K562 (cell line): ENCODE results near the gene ZNF776. TPM values are rescaled to one million over a fixed set of nuclear protein-coding genes. Genes with fewer than 3 reads are reported as not detected.
A peak's percentile ranks its signal among the peaks of the same experiment; 100 is the strongest.

Experiments used
- ATAC-seq: fragments of 200-7000 bp; cut with Tn5 transposase; 3 replicates; pipeline ENCODE4 v1.9.1; 2020; ENCODE audit warnings: moderate library complexity
- BruUV-seq: library from RNA; stranded (reverse); fragments of 400-500 nt; replicated peaks from 2 replicates; lab custom pipeline; 2021; lab: Mats Ljungman, UMichigan
- CTCF ChIA-PET: fragments of 300-600 bp; formaldehyde crosslinking; extraction: SDS; loops from one replicate; lab custom pipeline; 2021; ENCODE audit warnings: low intra/inter-chr PET ratio; lab: Yijun Ruan, JAX
- POLR2A ChIA-PET: fragments of 300-600, 350-650 bp; sonication (Branson Sonifier 250); formaldehyde crosslinking; extraction: SDS; loops from one replicate; lab custom pipeline; 2021; ENCODE audit warnings: antibody characterized with exemption, inconsistent platforms; lab: Yijun Ruan, JAX
- DNase-seq, 4 experiments: peaks; one replicate each; pipeline versions ENCODE4 v3.0.0 to v3.0.0-alpha.2; 2011 to 2018; ENCODE audit warnings: low spot score in 3 of 4, mixed read lengths in 3 of 4; ENCODE audit errors: extremely low read depth in 1 of 4
- FAIRE-seq: peaks from 2 replicates; lab custom pipeline; 2011; peaks lifted over from hg19 to GRCh38; lab: Jason Lieb, UNC
- H2AFZ ChIP-seq: 2 replicates; pipeline ENCODE4 v1.6.0; 2011; ENCODE audit warnings: low read depth, low read length, control low read depth, inconsistent platforms
- H3K27ac ChIP-seq: fragments of 200-600 bp; 3 replicates; pipeline ENCODE4 v1.8.0; 2011; ENCODE audit warnings: low read depth, mild to moderate bottlenecking, control low read depth, inconsistent platforms, low read length, moderate library complexity, mixed read lengths; ENCODE audit errors: extremely low read depth
- H3K27me3 ChIP-seq, 2 experiments: fragments of 300-600 bp in 1 of 2; 2 replicates in 1 of 2; 3 replicates in 1 of 2; pipeline versions ENCODE4 v1.6.0 to v1.8.0; 2011; ENCODE audit warnings: inconsistent platforms in 2 of 2, low read length in 2 of 2, mild to moderate bottlenecking in 1 of 2, mixed read lengths in 1 of 2, moderate library complexity in 1 of 2; ENCODE audit not compliant: control insufficient read depth in 2 of 2, insufficient read depth in 2 of 2
- H3K36me3 ChIP-seq: fragments of 300-600 bp; 3 replicates; pipeline ENCODE4 v1.8.0; 2011; ENCODE audit warnings: mild to moderate bottlenecking, low read length, inconsistent platforms; ENCODE audit not compliant: control insufficient read depth, insufficient read depth
- H3K4me1 ChIP-seq, 2 experiments: fragments of 200-600 bp in 1 of 2; replicated peaks in 1 of 2; 2 replicates in 1 of 2; 3 replicates in 1 of 2; pipeline versions ENCODE4 v1.5.1 to v1.8.0; 2011; ENCODE audit warnings: inconsistent platforms in 2 of 2, low read length in 2 of 2, mild to moderate bottlenecking in 1 of 2, mixed read lengths in 1 of 2, moderate library complexity in 1 of 2; ENCODE audit not compliant: control insufficient read depth in 2 of 2, insufficient read depth in 2 of 2
- H3K4me2 ChIP-seq: 2 replicates; pipeline ENCODE4 v1.6.1; 2011; ENCODE audit warnings: low read length, control low read depth, inconsistent platforms, mixed read lengths; ENCODE audit not compliant: insufficient read depth
- H3K4me3 ChIP-seq: fragments of 200-600 bp; sonication (generic), shearing (Covaris generic); 2 replicates; pipeline ENCODE4 v1.5.1; 2016; ENCODE audit warnings: control low read depth, inconsistent platforms
- H3K79me2 ChIP-seq: fragments of 200-600 bp; 3 replicates; pipeline ENCODE4 v1.8.0; 2011; ENCODE audit warnings: low read length, inconsistent platforms; ENCODE audit not compliant: control insufficient read depth, insufficient read depth
- H3K9ac ChIP-seq, 2 experiments: 2 replicates each; pipeline versions ENCODE4 v1.6.0 to v1.6.1; 2011; ENCODE audit warnings: low read depth in 2 of 2, low read length in 2 of 2, control low read depth in 1 of 2, inconsistent platforms in 1 of 2, mild to moderate bottlenecking in 1 of 2, mixed read lengths in 1 of 2; ENCODE audit not compliant: insufficient read depth in 1 of 2
- H3K9me1 ChIP-seq: one replicate; pipeline ENCODE4 v1.6.0; 2011; ENCODE audit warnings: inconsistent platforms, mild to moderate bottlenecking, low read length, moderate library complexity; ENCODE audit not compliant: control insufficient read depth, insufficient read depth
- H3K9me3 ChIP-seq: replicated peaks from 2 replicates; pipeline ENCODE4 v1.5.1; 2011; ENCODE audit warnings: low read depth, low read length, inconsistent platforms; ENCODE audit not compliant: control insufficient read depth, insufficient read depth
- H4K20me1 ChIP-seq: replicated peaks from 2 replicates; pipeline ENCODE4 v1.6.1; 2011; ENCODE audit warnings: low read length, inconsistent platforms, mixed read lengths; ENCODE audit not compliant: control insufficient read depth, insufficient read depth
- ARNT ChIP-seq, 2 experiments: fragments of 450-650 bp; IDR thresholded peaks; 2 replicates each; pipeline ENCODE4 v1.6.1; 2016; ENCODE audit warnings: mild to moderate bottlenecking in 1 of 2
- YY1 ChIP-seq, 3 experiments: IDR thresholded peaks; 2 replicates each; pipeline ENCODE4 v1.6.1; 2011; ENCODE audit warnings: low read length in 2 of 3, mild to moderate bottlenecking in 2 of 3, moderate library complexity in 2 of 3, borderline replicate concordance in 1 of 3, control low read depth in 1 of 3, low read depth in 1 of 3; ENCODE audit not compliant: insufficient read depth in 3 of 3, insufficient replicate concordance in 2 of 3, control insufficient read depth in 1 of 3, insufficient read length in 1 of 3; ENCODE audit errors: extremely low read depth in 1 of 3
- ZNF212 ChIP-seq: fragments of 450-650 bp; formaldehyde crosslinking; IDR thresholded peaks from 2 replicates; pipeline ENCODE4 v1.4.0; 2020; ENCODE audit warnings: mild to moderate bottlenecking
- WGBS: fragments of 100-300 bp; shearing (Covaris generic); methylation state at CpG from one replicate; pipeline ENCODE4 v1.1.6; 2016; ENCODE audit warnings: low coverage, mixed read lengths; ENCODE audit not compliant: insufficient coverage; ENCODE audit errors: missing lambda C conversion rate; 5-methylcytosine and 5-hydroxymethylcytosine counted together
- in situ Hi-C: fragments of 300-500 bp; cut with MboI; formaldehyde crosslinking; loops from 4 replicates; pipeline ENCODE4 v1.15.0; 2018; ENCODE audit warnings: inconsistent platforms, mixed read lengths
- intact Hi-C: fragments of 100-400 bp; cut with micrococcal nuclease; formaldehyde crosslinking; loops from 2 replicates; pipeline ENCODE4 v1.14.2; 2022
- polyA plus RNA-seq, 8 experiments: library from polyadenylated mRNA; depleted of rRNA in 4 of 8; stranded (reverse) in 5 of 8; unstranded in 3 of 8; fragments of >200 nt; fragmentation: Nextera tagmentation in 2 of 8; fragmentation: Illumina TruSeq in 1 of 8; extraction: Ambion mirVana in 2 of 8; extraction: Trizol in 1 of 8; gene quantifications; 2 replicates each; pipeline versions ENCODE4 v1.2.1 to v1.2.3, GENCODE V29; 2011 to 2014; ENCODE audit warnings: inconsistent platforms in 1 of 8, missing spikeins in 1 of 8
- total RNA-seq, 7 experiments: library from RNA; depleted of rRNA in 6 of 7; stranded (reverse); fragments of >200 nt in 6 of 7; fragmentation: Illumina TruSeq in 2 of 7; extraction: Trizol in 2 of 7; gene quantifications; 2 replicates each; pipeline versions ENCODE4 v1.2.1 to v1.2.3, GENCODE V29; 2011 to 2021; ENCODE audit warnings: low replicate concordance in 1 of 7
- TF ChIP-seq, protein P1 (sequence below): fragments of 450-650 bp; IDR thresholded peaks from 2 replicates; pipeline ENCODE4 v1.6.1; 2018; ENCODE audit not compliant: partially characterized antibody
- TF ChIP-seq, protein P2 (sequence below): fragments of 250-450 bp; sonication (Bioruptor Pico); IDR thresholded peaks from 2 replicates; pipeline ENCODE4 v1.4.0; 2020; ENCODE audit warnings: mild to moderate bottlenecking, moderate library complexity

The ZNF776 gene
- total and polyA plus RNA-seq, 9 of the 15 experiments (the other 6 are each of a cell fraction or from before 2014, with no cell fraction given) = 2.2 to 16.9 (median 8.2) TPM

DNA sequence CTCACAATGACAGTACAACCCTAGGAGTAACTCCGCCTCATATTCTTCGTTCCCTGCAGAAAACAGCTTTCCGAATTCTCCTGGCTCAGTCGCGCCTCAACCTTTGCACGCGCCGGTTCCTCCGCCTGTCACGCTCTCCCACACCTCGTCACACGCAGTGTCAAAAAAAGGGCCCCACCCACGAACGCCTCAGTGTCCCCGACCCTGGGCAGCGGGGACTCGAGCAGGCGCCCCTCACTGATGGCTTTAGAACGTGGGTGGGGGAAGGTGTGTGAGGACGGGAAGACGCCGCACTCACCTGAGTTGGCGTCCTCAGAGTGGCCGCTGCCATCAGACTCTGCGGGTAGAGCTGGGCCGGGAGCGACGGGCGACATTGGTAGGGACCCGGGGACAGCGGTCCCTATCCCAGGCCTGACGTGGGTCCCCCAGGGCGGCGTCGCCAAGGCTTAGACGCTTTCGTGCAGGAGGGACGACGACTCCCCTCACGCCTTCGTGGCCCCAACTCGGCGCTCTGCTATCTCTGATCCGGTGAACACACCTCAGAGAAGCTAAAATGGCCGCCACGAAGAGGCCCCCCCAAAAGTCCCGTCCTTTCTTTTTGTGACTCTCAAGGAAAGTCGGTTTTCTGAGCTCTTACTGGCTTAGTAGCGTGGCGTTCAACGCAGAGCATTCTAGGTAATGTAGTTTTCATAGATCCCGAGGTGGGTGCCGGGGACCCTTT lies 37.8 kb upstream of the ZNF776 start, which contains the start of gene ZNF154:
ZNF154 (minus strand) TSS at position 564 of the 721 bp plus-strand sequence; CDS start at position 331, 233 bp downstream.
- H3K4me1 ChIP-seq = peaks cover 0 to 6% of the 10 kb centered on the region in 2 experiments; a peak in 3 of 5 replicates
- no peak within 1 kb of the TSS for H2AFZ ChIP-seq
- DNase-seq (no peak), FAIRE-seq (no peak), ATAC-seq (no peak)
- no peak within 1 kb of the TSS for H3K4me2 ChIP-seq
- H3K9ac ChIP-seq = no peak within 1 kb of the TSS
- no peaks in the 10 kb centered on the region for H3K79me2 ChIP-seq
- H3K36me3 ChIP-seq = no peaks in the 10 kb centered on the region
- peak in 1 of 3 experiments; percentile 74 for TF ChIP-seq YY1 (IDR thresholded peaks at IDR 0.05; ENCODE audit: borderline replicate concordance in 1 of 3, control insufficient read depth in 1 of 3, extremely low read depth in 1 of 3, insufficient read depth in 3 of 3, insufficient read length in 1 of 3, insufficient replicate concordance in 2 of 3, low read depth in 1 of 3, low read length in 2 of 3)
- TF ChIP-seq ARNT (IDR thresholded peaks at IDR 0.05) = no peak
- H4K20me1 ChIP-seq = no peaks in the 10 kb centered on the region
- H3K4me3 ChIP-seq = no peak within 1 kb of the TSS
- H3K27me3 ChIP-seq = no peaks in the 10 kb centered on the region
- in situ Hi-C loops (no loop called here), intact Hi-C loops (no loop called here)
- ChIA-PET CTCF (no interaction called here), POLR2A (interaction anchor here (0.8 kb wide), 1 partner anchor 19 kb away, joined by 3 read pairs; the partner anchor contains the start of gene ZNF671)
- no peaks in the 10 kb centered on the region; the same call in 1 of the 2 replicates for H3K9me3 ChIP-seq
- no peaks in the 10 kb centered on the region for H3K9me1 ChIP-seq
- no peak within 1 kb of the TSS for H3K27ac ChIP-seq
- WGBS = 44% methylated on average over 49 of the region's 53 CpGs
- BruUV-seq = no TSS peak

DNA sequence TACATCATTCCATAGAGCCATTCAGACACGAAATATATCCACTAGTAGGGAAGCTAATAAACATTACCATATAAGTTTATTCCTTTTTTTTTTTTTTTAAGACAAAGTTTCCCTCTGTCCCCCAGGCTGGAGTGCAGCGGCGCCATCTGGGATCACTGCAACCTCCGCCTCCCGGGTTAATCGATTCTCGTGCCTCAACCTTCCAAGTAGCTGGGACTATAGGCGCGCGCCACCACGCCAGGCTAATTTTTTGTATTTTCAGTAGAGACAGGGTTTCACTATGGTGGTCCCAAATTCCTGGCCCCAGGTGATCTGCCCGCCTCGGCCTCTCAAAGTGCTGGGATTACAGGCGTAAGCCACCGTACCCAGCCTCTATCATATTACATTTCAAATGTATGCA lies 37.0 kb upstream of the ZNF776 start:
- no peaks in the 10 kb centered on the region; the same call in 1 of the 2 replicates for H3K9me3 ChIP-seq
- no TSS peak for BruUV-seq
- FAIRE-seq (no peak), DNase-seq (no peak), ATAC-seq (no peak)
- 53% methylated on average over 15 of the region's 15 CpGs for WGBS
- H3K9ac ChIP-seq = no peak overlapping the region
- intact Hi-C loops = no loop called here
- no peaks in the 10 kb centered on the region for H3K36me3 ChIP-seq
- H3K27ac ChIP-seq = no peak overlapping the region
- no peaks in the 10 kb centered on the region for H4K20me1 ChIP-seq
- ChIA-PET CTCF (no interaction called here), POLR2A (interaction anchor here (0.8 kb wide), 1 partner anchor 18 kb away, joined by 3 read pairs; the partner anchor contains the start of gene ZNF671)
- no peaks in the 10 kb centered on the region for H3K79me2 ChIP-seq
- H3K4me2 ChIP-seq = no peak overlapping the region
- no peak overlapping the region for H3K4me3 ChIP-seq
- peaks cover 0 to 6% of the 10 kb centered on the region in 2 experiments; a peak in 3 of 5 replicates for H3K4me1 ChIP-seq
- H2AFZ ChIP-seq = no peak overlapping the region
- H3K27me3 ChIP-seq = no peaks in the 10 kb centered on the region
- no peaks in the 10 kb centered on the region for H3K9me1 ChIP-seq
- in situ Hi-C loops = no loop called here
- TF ChIP-seq, protein P1, sequence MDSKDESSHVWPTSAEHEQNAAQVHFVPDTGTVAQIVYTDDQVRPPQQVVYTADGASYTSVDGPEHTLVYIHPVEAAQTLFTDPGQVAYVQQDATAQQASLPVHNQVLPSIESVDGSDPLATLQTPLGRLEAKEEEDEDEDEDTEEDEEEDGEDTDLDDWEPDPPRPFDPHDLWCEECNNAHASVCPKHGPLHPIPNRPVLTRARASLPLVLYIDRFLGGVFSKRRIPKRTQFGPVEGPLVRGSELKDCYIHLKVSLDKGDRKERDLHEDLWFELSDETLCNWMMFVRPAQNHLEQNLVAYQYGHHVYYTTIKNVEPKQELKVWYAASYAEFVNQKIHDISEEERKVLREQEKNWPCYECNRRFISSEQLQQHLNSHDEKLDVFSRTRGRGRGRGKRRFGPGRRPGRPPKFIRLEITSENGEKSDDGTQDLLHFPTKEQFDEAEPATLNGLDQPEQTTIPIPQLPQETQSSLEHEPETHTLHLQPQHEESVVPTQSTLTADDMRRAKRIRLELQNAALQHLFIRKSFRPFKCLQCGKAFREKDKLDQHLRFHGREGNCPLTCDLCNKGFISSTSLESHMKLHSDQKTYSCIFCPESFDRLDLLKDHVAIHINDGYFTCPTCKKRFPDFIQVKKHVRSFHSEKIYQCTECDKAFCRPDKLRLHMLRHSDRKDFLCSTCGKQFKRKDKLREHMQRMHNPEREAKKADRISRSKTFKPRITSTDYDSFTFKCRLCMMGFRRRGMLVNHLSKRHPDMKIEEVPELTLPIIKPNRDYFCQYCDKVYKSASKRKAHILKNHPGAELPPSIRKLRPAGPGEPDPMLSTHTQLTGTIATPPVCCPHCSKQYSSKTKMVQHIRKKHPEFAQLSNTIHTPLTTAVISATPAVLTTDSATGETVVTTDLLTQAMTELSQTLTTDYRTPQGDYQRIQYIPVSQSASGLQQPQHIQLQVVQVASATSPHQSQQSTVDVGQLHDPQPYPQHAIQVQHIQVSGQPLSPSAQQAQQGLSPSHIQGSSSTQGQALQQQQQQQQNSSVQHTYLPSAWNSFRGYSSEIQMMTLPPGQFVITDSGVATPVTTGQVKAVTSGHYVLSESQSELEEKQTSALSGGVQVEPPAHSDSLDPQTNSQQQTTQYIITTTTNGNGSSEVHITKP = no peak
- TF ChIP-seq, protein P2, sequence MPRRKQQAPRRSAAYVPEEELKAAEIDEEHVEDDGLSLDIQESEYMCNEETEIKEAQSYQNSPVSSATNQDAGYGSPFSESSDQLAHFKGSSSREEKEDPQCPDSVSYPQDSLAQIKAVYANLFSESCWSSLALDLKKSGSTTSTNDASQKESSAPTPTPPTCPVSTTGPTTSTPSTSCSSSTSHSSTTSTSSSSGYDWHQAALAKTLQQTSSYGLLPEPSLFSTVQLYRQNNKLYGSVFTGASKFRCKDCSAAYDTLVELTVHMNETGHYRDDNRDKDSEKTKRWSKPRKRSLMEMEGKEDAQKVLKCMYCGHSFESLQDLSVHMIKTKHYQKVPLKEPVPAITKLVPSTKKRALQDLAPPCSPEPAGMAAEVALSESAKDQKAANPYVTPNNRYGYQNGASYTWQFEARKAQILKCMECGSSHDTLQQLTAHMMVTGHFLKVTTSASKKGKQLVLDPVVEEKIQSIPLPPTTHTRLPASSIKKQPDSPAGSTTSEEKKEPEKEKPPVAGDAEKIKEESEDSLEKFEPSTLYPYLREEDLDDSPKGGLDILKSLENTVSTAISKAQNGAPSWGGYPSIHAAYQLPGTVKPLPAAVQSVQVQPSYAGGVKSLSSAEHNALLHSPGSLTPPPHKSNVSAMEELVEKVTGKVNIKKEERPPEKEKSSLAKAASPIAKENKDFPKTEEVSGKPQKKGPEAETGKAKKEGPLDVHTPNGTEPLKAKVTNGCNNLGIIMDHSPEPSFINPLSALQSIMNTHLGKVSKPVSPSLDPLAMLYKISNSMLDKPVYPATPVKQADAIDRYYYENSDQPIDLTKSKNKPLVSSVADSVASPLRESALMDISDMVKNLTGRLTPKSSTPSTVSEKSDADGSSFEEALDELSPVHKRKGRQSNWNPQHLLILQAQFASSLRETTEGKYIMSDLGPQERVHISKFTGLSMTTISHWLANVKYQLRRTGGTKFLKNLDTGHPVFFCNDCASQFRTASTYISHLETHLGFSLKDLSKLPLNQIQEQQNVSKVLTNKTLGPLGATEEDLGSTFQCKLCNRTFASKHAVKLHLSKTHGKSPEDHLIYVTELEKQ (CRISPR knock-in tag) = no peak
- no peak for TF ChIP-seq ZNF212 (CRISPR knock-in tag)
